HUES48 (cell line): Measurements from ENCODE around the gene PGF.
"Not testable (repeated sequence)": the region's sequence is repeated elsewhere in the genome, so short reads cannot be mapped to it uniquely, and the experiment has no call there.

Source experiments
- H3K27ac ChIP-seq: one replicate; pipeline ENCODE4 v1.7.0; 2013; ENCODE audit warnings: low read depth, low read length, inconsistent platforms
- H3K27me3 ChIP-seq: 2 replicates; pipeline ENCODE4 v1.6.1; 2013; ENCODE audit warnings: mild to moderate bottlenecking, low read length; ENCODE audit not compliant: control insufficient read depth, insufficient read depth
- H3K36me3 ChIP-seq: 2 replicates; pipeline ENCODE4 v1.6.1; 2013; ENCODE audit warnings: low read length; ENCODE audit not compliant: control insufficient read depth, insufficient read depth
- H3K4me1 ChIP-seq: 2 replicates; pipeline ENCODE4 v1.6.1; 2013; ENCODE audit warnings: mild to moderate bottlenecking, low read length; ENCODE audit not compliant: control insufficient read depth, insufficient read depth
- H3K4me3 ChIP-seq: 2 replicates; pipeline ENCODE4 v1.5.1; 2013; ENCODE audit warnings: mild to moderate bottlenecking, low read depth, low read length
- H3K9ac ChIP-seq: 2 replicates; pipeline ENCODE4 v1.6.1; 2013; ENCODE audit warnings: mild to moderate bottlenecking, low read depth, low read length, moderate library complexity
- H3K9me3 ChIP-seq: 2 replicates; pipeline ENCODE4 v1.6.1; 2013; ENCODE audit warnings: low read length; ENCODE audit not compliant: control insufficient read depth, insufficient read depth

Gene PGF

DNA sequence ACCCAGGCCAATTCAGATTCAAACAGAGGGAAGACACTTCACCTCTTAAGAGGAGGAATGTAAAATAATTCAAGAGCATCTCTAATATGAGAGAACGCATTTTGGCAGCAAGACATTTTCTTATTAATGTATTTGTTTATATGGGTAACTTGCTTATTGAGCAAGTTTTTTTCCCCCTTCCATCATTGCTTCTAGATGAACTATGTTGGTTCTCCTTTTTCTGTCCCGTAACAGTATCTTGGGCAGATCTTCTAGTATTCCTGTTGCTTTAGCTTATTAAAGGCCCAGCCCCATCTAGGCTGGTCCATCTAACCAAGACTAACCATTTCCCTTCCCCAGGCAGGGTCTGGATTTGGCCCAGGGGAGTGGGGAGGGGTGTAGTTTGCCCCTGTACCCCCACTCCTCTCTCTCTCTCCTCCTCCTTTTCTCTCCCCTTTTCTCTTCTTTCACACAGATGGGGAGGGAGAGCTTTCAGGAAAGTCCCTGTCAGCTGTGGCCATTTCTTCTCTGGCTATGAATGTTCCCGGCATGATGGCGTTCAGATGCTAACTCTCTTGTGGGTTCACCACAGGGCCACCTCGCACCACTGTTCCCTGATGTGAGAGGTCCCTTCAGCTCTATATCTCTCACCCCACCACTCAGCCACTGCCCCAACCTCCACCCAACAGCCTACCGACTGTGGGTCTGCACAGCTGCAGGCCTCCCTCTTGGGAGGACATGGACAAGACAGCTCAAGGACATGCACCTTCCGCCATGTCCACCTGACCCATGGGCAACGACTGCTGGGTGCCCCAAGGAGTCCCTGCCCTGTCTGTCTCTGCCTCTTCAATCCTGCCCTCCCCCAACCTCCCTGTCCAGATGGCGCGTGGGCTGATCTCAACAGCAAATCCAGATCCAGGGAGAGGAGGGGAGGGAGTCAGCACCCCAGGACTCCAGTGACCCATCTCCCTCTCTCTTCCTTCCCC is 16.6 kb downstream of the PGF start:
- no peak overlapping the region for H3K9ac ChIP-seq
- H3K4me3 ChIP-seq: no peak overlapping the region

DNA sequence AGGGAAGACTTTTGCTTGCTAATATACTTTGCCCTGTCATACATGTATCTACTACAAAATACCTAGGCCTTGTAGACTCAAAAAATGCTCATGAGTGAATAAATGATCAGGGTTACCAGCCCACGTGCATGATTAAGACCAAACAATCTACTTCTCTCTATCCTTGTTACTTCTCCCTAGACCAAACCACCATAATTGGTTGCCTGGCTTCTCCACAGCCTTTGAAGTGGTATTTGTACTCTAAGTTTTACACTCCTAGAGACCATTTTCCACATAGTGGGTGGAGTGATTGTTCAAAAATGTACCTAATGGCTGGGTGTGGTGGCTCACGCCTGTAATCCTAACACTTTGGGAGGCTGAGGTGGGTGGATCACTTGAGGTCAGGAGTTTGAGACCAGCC is 18.2 kb downstream of the PGF start:
- Histone ChIP-seq H3K4me3 (no peak overlapping the region), H3K9me3 (no peaks in the 10 kb centered on the region), H3K9ac (no peak overlapping the region), H3K4me1 (no peaks in the 10 kb centered on the region), H3K36me3 (no peaks in the 10 kb centered on the region), H3K27me3 (no peaks in the 10 kb centered on the region), H3K27ac (no peak overlapping the region)

More for the DNA sequence above, 16.6 kb downstream of the PGF start:
- no peaks in the 10 kb centered on the region for H3K9me3 ChIP-seq
- no peaks in the 10 kb centered on the region for H3K36me3 ChIP-seq
- no peak overlapping the region for H3K27ac ChIP-seq
- H3K27me3 ChIP-seq: no peaks in the 10 kb centered on the region
- no peaks in the 10 kb centered on the region for H3K4me1 ChIP-seq

DNA sequence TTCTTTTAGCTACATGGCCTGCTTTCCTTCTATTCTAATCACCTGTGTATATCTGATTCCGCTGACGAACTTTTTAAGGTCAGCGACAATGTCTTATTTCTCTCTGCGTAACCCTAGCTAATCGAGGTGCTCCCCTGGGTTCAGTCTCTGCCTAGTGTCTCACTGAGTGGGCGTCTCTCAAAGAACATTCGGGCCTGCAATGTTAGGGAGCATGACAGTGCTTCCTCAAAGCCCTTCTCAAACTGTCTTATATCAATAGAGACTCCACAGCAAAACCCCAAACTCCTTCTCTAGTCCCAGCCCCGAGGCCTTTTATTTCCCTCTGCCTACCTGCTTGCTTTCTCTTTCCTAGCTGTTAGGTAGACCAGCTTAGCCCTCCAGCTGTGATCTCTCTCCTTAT is 18.7 kb downstream of the PGF start:
- Histone ChIP-seq H3K36me3 (no peaks in the 10 kb centered on the region), H3K9me3 (no peaks in the 10 kb centered on the region), H3K9ac (no peak overlapping the region), H3K4me1 (no peaks in the 10 kb centered on the region), H3K27ac (no peak overlapping the region), H3K4me3 (no peak overlapping the region), H3K27me3 (no peaks in the 10 kb centered on the region)

- H3K4me3 ChIP-seq: no peak overlapping the region
- no peaks in the 10 kb centered on the region for H3K36me3 ChIP-seq
- H3K27me3 ChIP-seq: no peaks in the 10 kb centered on the region
- no peaks in the 10 kb centered on the region for H3K9me3 ChIP-seq
- H3K27ac ChIP-seq: no peak overlapping the region
- H3K9ac ChIP-seq: no peak overlapping the region
- no peaks in the 10 kb centered on the region for H3K4me1 ChIP-seq
These were observed 19.2 kb downstream of the PGF start for GRCh38 chr14:74936151-74936550.

- Histone ChIP-seq H3K36me3 (no peaks in the 10 kb centered on the region), H3K4me3 (no peak overlapping the region), H3K9me3 (no peaks in the 10 kb centered on the region), H3K27me3 (no peaks in the 10 kb centered on the region), H3K9ac (no peak overlapping the region), H3K27ac (no peak overlapping the region), H3K4me1 (no peaks in the 10 kb centered on the region)
These were observed 20.1 kb downstream of the PGF start for GRCh38 chr14:74935360-74935680.

DNA sequence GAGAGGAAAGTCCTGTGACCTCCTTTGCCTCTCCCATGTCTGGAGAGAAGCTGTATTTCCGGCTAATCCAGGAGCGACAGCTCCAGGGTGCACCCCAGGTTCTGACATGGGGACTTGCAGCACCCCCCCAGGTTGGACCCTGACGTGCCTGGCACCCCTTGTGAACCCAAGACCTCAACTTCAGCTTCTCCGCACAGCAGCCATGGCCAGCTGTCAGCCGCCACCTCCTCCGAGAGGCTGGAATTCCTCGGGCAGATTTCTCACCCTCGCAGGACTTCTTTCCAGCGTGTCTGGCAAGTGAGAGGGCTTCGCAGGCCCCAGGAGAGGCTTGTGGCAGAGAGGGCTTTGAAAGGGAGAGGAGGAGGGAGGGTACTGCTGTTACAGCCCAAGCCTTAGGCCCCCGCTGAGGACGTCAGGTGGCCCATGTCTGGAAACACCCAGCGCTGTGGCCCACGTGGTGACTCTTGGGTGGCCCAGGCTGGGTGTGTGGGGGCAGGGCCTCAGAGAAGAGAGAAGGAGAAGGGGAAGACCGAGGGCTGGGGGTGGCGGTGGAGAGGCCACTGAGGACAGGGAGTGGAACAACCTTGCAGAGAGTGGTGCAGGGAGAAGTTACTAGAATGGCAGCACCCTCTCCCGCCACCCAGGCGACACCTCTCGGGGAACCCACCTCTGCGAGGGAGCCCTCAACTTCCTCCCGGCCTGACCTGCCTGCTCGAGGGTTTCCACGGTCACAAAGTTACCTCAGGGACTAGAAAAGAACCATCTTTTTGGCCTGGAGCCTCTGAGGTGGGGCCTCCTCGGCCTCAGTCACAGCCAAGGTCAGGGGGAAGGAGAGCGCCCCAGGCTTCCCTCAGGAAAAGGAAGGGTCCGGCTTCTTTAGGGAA is 20.7 kb downstream of the PGF start:
- no peak overlapping the region for H3K4me3 ChIP-seq
- no peak overlapping the region for H3K27ac ChIP-seq
- H3K36me3 ChIP-seq: no peaks in the 10 kb centered on the region
- no peaks in the 10 kb centered on the region for H3K27me3 ChIP-seq
- H3K4me1 ChIP-seq: no peaks in the 10 kb centered on the region
- no peaks in the 10 kb centered on the region for H3K9me3 ChIP-seq
- H3K9ac ChIP-seq: no peak overlapping the region

DNA sequence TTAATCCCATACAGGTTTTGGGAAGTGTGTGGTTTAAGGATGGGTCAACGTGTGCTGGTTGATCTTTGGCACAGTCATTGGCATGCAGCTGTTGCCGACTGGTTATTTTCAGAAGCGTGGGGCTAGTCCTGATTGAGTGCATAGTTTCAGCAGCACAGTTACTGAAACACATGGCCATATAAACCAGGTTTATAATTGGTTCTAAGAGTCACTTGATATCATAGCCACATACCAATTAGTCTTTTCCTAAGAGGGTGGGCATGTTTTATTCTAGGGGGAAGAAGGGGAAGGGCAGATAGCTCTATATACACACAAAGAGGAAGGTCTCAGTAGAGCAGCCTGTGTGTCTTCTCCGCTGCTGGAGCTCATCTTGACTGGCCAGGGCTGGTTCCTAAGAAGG is 21.4 kb downstream of the PGF start:
- Histone ChIP-seq H3K9me3 (no peaks in the 10 kb centered on the region), H3K4me1 (no peaks in the 10 kb centered on the region), H3K27ac (no peak overlapping the region), H3K36me3 (no peaks in the 10 kb centered on the region), H3K27me3 (no peaks in the 10 kb centered on the region), H3K9ac (no peak overlapping the region), H3K4me3 (no peak overlapping the region)

- not testable (repeated sequence) for H3K27me3 ChIP-seq, H3K9ac ChIP-seq, H3K4me1 ChIP-seq, H3K27ac ChIP-seq, H3K9me3 ChIP-seq, H3K36me3 ChIP-seq, H3K4me3 ChIP-seq
These were observed 22.5 kb downstream of the PGF start for GRCh38 chr14:74932936-74933335.

DNA sequence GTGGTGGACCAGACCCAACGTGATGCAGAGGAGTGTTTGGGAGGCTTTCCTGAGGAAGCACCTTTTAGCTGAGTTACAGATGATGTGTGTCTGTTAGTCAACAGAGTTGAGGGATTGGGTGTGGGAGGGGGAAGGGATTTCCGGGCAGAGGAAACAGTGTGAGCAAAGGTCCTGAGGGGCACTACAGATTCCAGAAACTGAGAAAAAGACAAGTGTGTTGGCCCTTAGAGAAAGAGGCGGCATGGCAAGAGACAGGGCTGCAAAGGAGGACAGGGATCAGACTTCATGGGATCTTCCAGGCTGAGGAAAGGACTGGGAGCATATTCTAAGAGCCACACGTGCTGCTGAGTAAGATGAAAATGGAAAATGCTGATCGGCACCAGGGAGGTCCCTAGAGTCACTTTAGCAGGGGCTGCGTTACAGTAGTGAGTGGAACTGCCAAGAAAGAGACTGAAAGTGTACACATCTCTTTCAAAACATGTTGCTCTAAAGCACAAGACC is 22.9 kb downstream of the PGF start:
- Histone ChIP-seq H3K36me3 (no peaks in the 10 kb centered on the region), H3K27me3 (no peaks in the 10 kb centered on the region), H3K9ac (no peak overlapping the region), H3K4me3 (no peak overlapping the region), H3K27ac (no peak overlapping the region), H3K4me1 (no peaks in the 10 kb centered on the region), H3K9me3 (no peaks in the 10 kb centered on the region)

DNA sequence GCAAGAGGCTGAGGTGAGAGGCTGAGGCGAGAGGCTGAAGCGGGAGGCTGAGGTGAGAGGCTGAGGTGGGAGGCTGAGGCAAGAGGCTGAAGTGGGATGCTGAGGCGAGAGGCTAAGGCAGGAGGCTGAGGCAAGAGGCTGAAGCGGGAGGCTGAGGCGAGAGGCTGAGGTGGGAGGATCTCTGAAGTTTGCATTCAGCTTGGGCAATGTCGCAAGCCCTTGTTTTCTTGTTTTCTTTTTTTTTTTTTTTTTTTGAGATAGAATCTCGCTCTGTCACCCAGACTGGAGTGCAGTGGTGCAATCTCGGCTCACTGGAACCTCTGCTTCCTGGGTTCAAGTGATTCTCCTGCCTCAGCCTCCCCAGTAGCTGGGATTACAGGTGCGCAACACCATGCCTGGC is 23.7 kb downstream of the PGF start:
- H3K9ac ChIP-seq, H3K4me3 ChIP-seq, H3K27me3 ChIP-seq, H3K27ac ChIP-seq, H3K36me3 ChIP-seq, H3K4me1 ChIP-seq, H3K9me3 ChIP-seq: not testable (repeated sequence)

- Histone ChIP-seq H3K4me3 (no peak overlapping the region), H3K36me3 (no peaks in the 10 kb centered on the region), H3K9me3 (no peaks in the 10 kb centered on the region), H3K27ac (no peak overlapping the region), H3K27me3 (no peaks in the 10 kb centered on the region), H3K4me1 (no peaks in the 10 kb centered on the region), H3K9ac (no peak overlapping the region)
These were observed 26.2 kb downstream of the PGF start for GRCh38 chr14:74929242-74929641.
